ENCODE measurements around the gene ZSWIM7. TPM values are rescaled to one million over a fixed set of nuclear protein-coding genes. Genes with fewer than 3 reads are reported as not detected.
"Not testable (repeated sequence)": the region's sequence is repeated elsewhere in the genome, so short reads cannot be mapped to it uniquely, and the experiment has no call there.

The ZSWIM7 gene
- total and polyA plus RNA-seq, 2 experiments from 2014 or later: 12.4 to 29.1 TPM

DNA sequence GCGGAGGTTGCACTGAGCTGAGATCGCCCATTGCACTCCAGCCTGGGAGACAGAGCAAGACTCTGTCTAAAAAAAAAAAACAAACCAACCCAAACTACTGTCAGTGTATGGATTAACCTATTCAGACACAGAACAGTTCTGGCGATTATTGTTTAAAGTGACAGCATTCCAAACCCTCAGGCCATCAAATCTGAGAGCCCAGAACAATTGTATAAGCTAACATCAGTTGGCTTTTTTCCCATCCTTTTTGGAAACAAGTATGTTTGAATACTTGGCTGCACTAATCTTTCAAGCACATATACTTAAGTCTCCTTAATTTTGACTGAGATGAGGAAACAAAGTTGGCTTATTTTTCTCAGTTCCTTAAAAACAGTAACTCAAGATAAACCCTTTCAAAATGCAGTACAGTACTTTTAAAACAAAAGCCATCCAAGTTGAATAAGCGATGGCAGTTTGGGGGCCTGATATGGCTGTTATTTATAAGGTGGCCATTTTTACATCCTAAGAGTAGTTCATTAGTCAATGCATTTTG, 1.4 kb downstream of the ZSWIM7 start:
- 81 to 84% methylated on average over 4 of the region's 4 CpGs for WGBS, 2 experiments (ENCODE audit: low coverage in 1 of 2, low lambda C conversion rate in 2 of 2, missing lambda C conversion rate in 2 of 2)
- in situ Hi-C loops (cut with MboI): loop anchor here (25.0 kb wide), 1 partner anchor 161 kb away; no protein-coding TSS in a partner anchor

DNA sequence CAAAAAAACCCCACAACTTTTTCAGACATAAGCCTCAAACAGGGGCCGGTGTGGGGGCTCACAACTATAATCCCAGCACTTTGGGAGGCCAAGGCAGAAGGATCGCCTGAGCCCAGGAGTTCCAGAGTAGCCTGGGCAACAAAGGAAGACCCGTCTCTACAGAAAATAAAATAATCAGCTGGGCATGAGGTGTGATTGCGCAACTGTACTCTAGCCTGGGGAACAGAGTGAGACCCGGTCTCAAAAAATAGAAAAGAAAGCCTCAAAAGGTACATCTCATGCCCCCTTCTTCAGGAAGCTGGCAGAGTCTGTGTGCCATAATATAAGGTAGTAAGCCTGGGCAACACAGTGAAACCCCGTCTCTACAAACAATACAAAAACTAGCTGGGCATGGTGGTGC, 3.2 kb downstream of the ZSWIM7 start:
- Histone ChIP-seq H3K4me1 (ENCODE audit: insufficient read depth) (peaks cover 8% of the 10 kb centered on the region; the same call in 1 of the 2 replicates), H3K9me2 (ENCODE audit: insufficient read depth) (no peaks in the 10 kb centered on the region), H3K79me2 (ENCODE audit: insufficient read depth) (peaks cover 21% of the 10 kb centered on the region), H3K4me2 (ENCODE audit: unreplicated experiment) (no peak overlapping the region), H3K27me3 (replicated peaks; ENCODE audit: insufficient read depth) (no peaks in the 10 kb centered on the region), H3K27ac (no peak overlapping the region), H3K9ac (no peak overlapping the region), H4K20me1 (ENCODE audit: insufficient read depth) (no peaks in the 10 kb centered on the region; the same call in 1 of the 2 replicates), H3K36me3 (ENCODE audit: low read depth) (peaks cover 2% of the 10 kb centered on the region), H3K4me3 (no peak overlapping the region), H2AFZ (no peak overlapping the region), H3F3A (ENCODE audit: insufficient read depth) (peaks cover 9% of the 10 kb centered on the region; the same call in 1 of the 2 replicates), H3K9me3 (ENCODE audit: low read depth) (no peaks in the 10 kb centered on the region)
- no peak for TF ChIP-seq EZH2phosphoT487 (IDR thresholded peaks at IDR 0.05; ENCODE audit: insufficient read depth, low read depth)
- no peak for TF ChIP-seq EZH2 (IDR thresholded peaks at IDR 0.05; ENCODE audit: insufficient read depth, poor library complexity, severe bottlenecking)
- 75 to 80% methylated on average over 6 of the region's 6 CpGs for WGBS, 2 experiments (ENCODE audit: low coverage in 1 of 2, low lambda C conversion rate in 2 of 2, missing lambda C conversion rate in 2 of 2)
- in situ Hi-C loops (cut with MboI): loop anchor here (25.0 kb wide), 1 partner anchor 159 kb away; no protein-coding TSS in a partner anchor
- no peak for DNase-seq

More for the DNA sequence above, 1.4 kb downstream of the ZSWIM7 start:
- no peak for DNase-seq
- H3K9me3 ChIP-seq (ENCODE audit: low read depth): no peaks in the 10 kb centered on the region
- H3K79me2 ChIP-seq (ENCODE audit: insufficient read depth): peaks cover 39% of the 10 kb centered on the region
- H3K4me3 ChIP-seq: no peak overlapping the region
- H4K20me1 ChIP-seq (ENCODE audit: insufficient read depth): no peaks in the 10 kb centered on the region; the same call in 1 of the 2 replicates
- H3K9me2 ChIP-seq (ENCODE audit: insufficient read depth): no peaks in the 10 kb centered on the region
- peaks cover 19% of the 10 kb centered on the region for H3K36me3 ChIP-seq (ENCODE audit: low read depth)
- H3K9ac ChIP-seq: peak overlapping the region; percentile 91
- TF ChIP-seq EZH2 (IDR thresholded peaks at IDR 0.05; ENCODE audit: insufficient read depth, poor library complexity, severe bottlenecking): no peak
- TF ChIP-seq EZH2phosphoT487 (IDR thresholded peaks at IDR 0.05; ENCODE audit: insufficient read depth, low read depth): no peak
- H3K4me1 ChIP-seq (ENCODE audit: insufficient read depth): peaks cover 9% of the 10 kb centered on the region; the same call in 1 of the 2 replicates
- no peaks in the 10 kb centered on the region for H3K27me3 ChIP-seq (replicated peaks; ENCODE audit: insufficient read depth)
- peak overlapping the region; percentile 95 for H3K4me2 ChIP-seq (ENCODE audit: unreplicated experiment)
- H3K27ac ChIP-seq: no peak overlapping the region
- H3F3A ChIP-seq (ENCODE audit: insufficient read depth): peaks cover 9% of the 10 kb centered on the region; the same call in 1 of the 2 replicates
- peak overlapping the region; percentile 90; the same call in 1 of the 2 replicates for H2AFZ ChIP-seq

DNA sequence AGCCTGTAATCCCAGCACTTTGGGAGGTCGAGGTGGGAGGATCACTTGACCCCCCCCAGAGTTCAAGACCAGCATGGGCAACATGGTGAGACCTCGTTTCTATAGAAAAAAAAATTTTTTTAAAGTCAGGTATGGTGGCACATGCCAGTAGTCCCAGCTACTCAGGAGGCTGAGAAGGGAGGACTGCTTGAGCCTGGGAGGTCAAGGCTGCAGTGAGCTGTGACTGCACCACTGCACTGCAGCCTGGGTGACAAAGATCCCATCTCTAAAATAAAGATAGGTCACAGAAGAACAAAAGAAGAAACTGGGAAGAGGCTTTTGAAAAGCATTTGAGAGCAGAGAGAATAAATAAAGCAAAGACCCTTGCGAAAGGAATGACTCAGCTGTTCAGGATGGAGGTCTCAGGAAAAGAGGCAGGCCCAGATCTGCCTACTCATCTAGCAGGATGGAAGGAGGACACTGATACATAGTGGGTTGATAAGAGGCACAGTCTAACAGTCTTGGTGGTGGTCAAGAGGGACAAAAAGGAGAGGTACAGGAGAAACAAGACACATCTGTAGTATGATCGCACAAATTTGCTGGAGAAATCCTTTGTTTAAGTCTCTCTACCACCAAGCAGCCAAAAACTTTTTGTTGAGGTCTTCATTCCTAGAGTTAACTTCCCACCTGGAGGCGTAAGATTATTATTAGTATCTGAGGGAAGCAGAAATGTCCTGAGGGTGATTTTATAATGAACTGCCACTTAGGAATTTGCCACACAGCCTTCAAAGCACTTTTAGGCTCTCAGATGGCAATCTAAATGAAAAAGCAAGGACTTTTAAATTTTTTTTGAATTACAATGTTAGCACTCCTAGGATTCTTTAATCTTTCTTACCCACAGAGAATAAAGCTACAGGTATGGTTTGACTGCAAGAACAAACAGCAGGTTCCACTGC, 17.6 kb downstream of the ZSWIM7 start:
- H2AFZ ChIP-seq: no peak overlapping the region
- H3K36me3 ChIP-seq (ENCODE audit: low read depth): peaks cover 17% of the 10 kb centered on the region; the same call in 1 of the 2 replicates
- H3K4me2 ChIP-seq (ENCODE audit: unreplicated experiment): no peak overlapping the region
- H3K9ac ChIP-seq: no peak overlapping the region
- in situ Hi-C loops (cut with MboI): loop anchor here (25.0 kb wide), 1 partner anchor 145 kb away; no protein-coding TSS in a partner anchor
- 0 out of 2 replicates have a peak, but pooled peaks cover 6% of the 10 kb centered on the region for H3F3A ChIP-seq (ENCODE audit: insufficient read depth)
- H3K4me3 ChIP-seq: no peak overlapping the region
- TF ChIP-seq EZH2phosphoT487 (IDR thresholded peaks at IDR 0.05; ENCODE audit: insufficient read depth, low read depth) (no peak), EZH2 (IDR thresholded peaks at IDR 0.05; ENCODE audit: insufficient read depth, poor library complexity, severe bottlenecking) (no peak)
- H3K27ac ChIP-seq: no peak overlapping the region
- no peaks in the 10 kb centered on the region for H3K79me2 ChIP-seq (ENCODE audit: insufficient read depth)
- no peaks in the 10 kb centered on the region for H4K20me1 ChIP-seq (ENCODE audit: insufficient read depth)
- no peaks in the 10 kb centered on the region for H3K9me2 ChIP-seq (ENCODE audit: insufficient read depth)
- 90 to 93% methylated on average over 5 of the region's 5 CpGs for WGBS, 2 experiments (ENCODE audit: low coverage in 1 of 2, low lambda C conversion rate in 2 of 2, missing lambda C conversion rate in 2 of 2)
- no peaks in the 10 kb centered on the region for H3K9me3 ChIP-seq (ENCODE audit: low read depth)
- no peaks in the 10 kb centered on the region for H3K27me3 ChIP-seq (replicated peaks; ENCODE audit: insufficient read depth)
- peaks cover 6% of the 10 kb centered on the region for H3K4me1 ChIP-seq (ENCODE audit: insufficient read depth)
- DNase-seq: peak; percentile 53

DNA sequence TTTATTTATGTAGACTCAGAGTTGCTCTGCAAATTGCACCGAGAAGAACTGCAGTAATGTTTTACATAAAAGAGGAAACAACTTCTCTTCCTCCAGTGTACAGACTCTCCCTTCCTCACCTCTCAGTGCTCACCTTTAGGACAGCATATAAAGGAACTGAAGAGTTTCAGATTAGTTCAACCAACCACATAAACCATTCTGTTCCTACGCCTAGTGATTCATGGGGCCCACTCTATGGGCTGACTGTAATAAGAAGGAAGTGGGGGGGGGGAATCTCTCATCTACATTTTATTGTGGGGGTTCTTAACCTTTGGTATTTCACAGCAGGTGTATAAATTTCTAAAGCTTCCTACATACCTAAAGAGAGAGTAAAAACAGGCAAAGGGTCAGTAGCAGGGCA, 18.3 kb downstream of the ZSWIM7 start:
- Histone ChIP-seq H3K27ac (no peak overlapping the region), H4K20me1 (ENCODE audit: insufficient read depth) (no peaks in the 10 kb centered on the region), H2AFZ (no peak overlapping the region), H3K36me3 (ENCODE audit: low read depth) (peaks cover 12% of the 10 kb centered on the region; the same call in 1 of the 2 replicates), H3K79me2 (ENCODE audit: insufficient read depth) (no peaks in the 10 kb centered on the region), H3K4me1 (ENCODE audit: insufficient read depth) (peaks cover 6% of the 10 kb centered on the region), H3F3A (ENCODE audit: insufficient read depth) (0 out of 2 replicates have a peak, but pooled peaks cover 6% of the 10 kb centered on the region), H3K9me3 (ENCODE audit: low read depth) (no peaks in the 10 kb centered on the region), H3K4me3 (no peak overlapping the region), H3K27me3 (replicated peaks; ENCODE audit: insufficient read depth) (no peaks in the 10 kb centered on the region), H3K9me2 (ENCODE audit: insufficient read depth) (no peaks in the 10 kb centered on the region), H3K4me2 (ENCODE audit: unreplicated experiment) (no peak overlapping the region), H3K9ac (no peak overlapping the region)
- in situ Hi-C loops (cut with MboI): loop anchor here (25.0 kb wide), 1 partner anchor 144 kb away; no protein-coding TSS in a partner anchor
- TF ChIP-seq EZH2phosphoT487 (IDR thresholded peaks at IDR 0.05; ENCODE audit: insufficient read depth, low read depth) (no peak), EZH2 (IDR thresholded peaks at IDR 0.05; ENCODE audit: insufficient read depth, poor library complexity, severe bottlenecking) (no peak)
- no peak for DNase-seq
- WGBS, 2 experiments (ENCODE audit: low coverage in 1 of 2, low lambda C conversion rate in 2 of 2, missing lambda C conversion rate in 2 of 2): 48 to 50% methylated on average over 2 of the region's 2 CpGs

DNA sequence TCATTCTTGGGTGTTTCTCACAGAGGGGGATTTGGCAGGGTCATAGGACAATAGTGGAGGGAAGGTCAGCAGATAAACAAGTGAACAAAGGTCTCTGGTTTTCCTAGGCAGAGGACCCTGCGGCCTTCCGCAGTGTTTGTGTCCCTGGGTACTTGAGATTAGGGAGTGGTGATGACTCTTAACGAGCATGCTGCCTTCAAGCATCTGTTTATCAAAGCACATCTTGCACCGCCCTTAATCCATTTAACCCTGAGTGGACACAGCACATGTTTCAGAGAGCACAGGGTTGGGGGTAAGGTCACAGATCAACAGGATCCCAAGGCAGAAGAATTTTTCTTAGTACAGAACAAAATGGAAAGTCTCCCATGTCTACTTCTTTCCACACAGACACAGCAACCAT, 20.5 kb downstream of the ZSWIM7 start:
- not testable (repeated sequence) for H3F3A ChIP-seq (ENCODE audit: insufficient read depth); H3K4me2 ChIP-seq (ENCODE audit: unreplicated experiment); H3K9me3 ChIP-seq (ENCODE audit: low read depth); H2AFZ ChIP-seq; H3K79me2 ChIP-seq (ENCODE audit: insufficient read depth); DNase-seq; H4K20me1 ChIP-seq (ENCODE audit: insufficient read depth); H3K4me3 ChIP-seq; H3K27ac ChIP-seq; H3K9me2 ChIP-seq (ENCODE audit: insufficient read depth); H3K4me1 ChIP-seq (ENCODE audit: insufficient read depth); H3K27me3 ChIP-seq (replicated peaks; ENCODE audit: insufficient read depth); H3K9ac ChIP-seq
- in situ Hi-C loops (cut with MboI): loop anchor here (25.0 kb wide), 1 partner anchor 142 kb away; no protein-coding TSS in a partner anchor
- H3K36me3 ChIP-seq (ENCODE audit: low read depth): peaks cover 10% of the 10 kb centered on the region; the same call in 1 of the 2 replicates
- WGBS, 2 experiments (ENCODE audit: low coverage in 1 of 2, low lambda C conversion rate in 2 of 2, missing lambda C conversion rate in 2 of 2): 75 to 86% methylated on average over 2 to 4 of the region's 4 CpGs
